ENCODE results near the gene FNDC10.

FNDC10 gene

GRCh38 chr1:1627261-1627828, 27.4 kb upstream of the FNDC10 start:
- Histone ChIP-seq H3F3A (ENCODE audit: insufficient read depth, low read length) (no peaks in the 10 kb centered on the region), H3K79me2 (ENCODE audit: insufficient read depth, low read length) (no peaks in the 10 kb centered on the region), H3K9ac (ENCODE audit: low read length) (no peak overlapping the region; the same call in 1 of the 2 replicates), H3K27me3 (ENCODE audit: insufficient read depth, low read length) (no peaks in the 10 kb centered on the region), H3K27ac (ENCODE audit: low read depth, low read length, poor library complexity, severe bottlenecking) (no peak overlapping the region), H3K4me3 (ENCODE audit: low read depth, low read length, poor library complexity, severe bottlenecking) (peak overlapping the region; percentile 64), H2AFZ (ENCODE audit: low read length) (no peak overlapping the region), H4K20me1 (ENCODE audit: insufficient read depth, low read length) (no peaks in the 10 kb centered on the region), H3K4me2 (ENCODE audit: low read length) (peak overlapping the region; percentile 83; the same call in 1 of the 2 replicates), H3K4me1 (ENCODE audit: insufficient read depth, low read length, severe bottlenecking) (peaks cover 29% of the 10 kb centered on the region), H3K36me3 (ENCODE audit: insufficient read depth, low read length) (no peaks in the 10 kb centered on the region), H3K9me3 (ENCODE audit: low read length) (no peaks in the 10 kb centered on the region), H3K9me2 (ENCODE audit: low read depth, low read length) (no peaks in the 10 kb centered on the region)
- TF ChIP-seq, protein P1, sequence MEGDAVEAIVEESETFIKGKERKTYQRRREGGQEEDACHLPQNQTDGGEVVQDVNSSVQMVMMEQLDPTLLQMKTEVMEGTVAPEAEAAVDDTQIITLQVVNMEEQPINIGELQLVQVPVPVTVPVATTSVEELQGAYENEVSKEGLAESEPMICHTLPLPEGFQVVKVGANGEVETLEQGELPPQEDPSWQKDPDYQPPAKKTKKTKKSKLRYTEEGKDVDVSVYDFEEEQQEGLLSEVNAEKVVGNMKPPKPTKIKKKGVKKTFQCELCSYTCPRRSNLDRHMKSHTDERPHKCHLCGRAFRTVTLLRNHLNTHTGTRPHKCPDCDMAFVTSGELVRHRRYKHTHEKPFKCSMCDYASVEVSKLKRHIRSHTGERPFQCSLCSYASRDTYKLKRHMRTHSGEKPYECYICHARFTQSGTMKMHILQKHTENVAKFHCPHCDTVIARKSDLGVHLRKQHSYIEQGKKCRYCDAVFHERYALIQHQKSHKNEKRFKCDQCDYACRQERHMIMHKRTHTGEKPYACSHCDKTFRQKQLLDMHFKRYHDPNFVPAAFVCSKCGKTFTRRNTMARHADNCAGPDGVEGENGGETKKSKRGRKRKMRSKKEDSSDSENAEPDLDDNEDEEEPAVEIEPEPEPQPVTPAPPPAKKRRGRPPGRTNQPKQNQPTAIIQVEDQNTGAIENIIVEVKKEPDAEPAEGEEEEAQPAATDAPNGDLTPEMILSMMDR (IDR thresholded peaks at IDR 0.05; ENCODE audit: low read length), result no peak

GRCh38 chr1:1626207-1627141, 26.5 kb upstream of the FNDC10 start:
- Histone ChIP-seq H3F3A (ENCODE audit: insufficient read depth, low read length) (no peaks in the 10 kb centered on the region), H4K20me1 (ENCODE audit: insufficient read depth, low read length) (no peaks in the 10 kb centered on the region), H3K9ac (ENCODE audit: low read length) (no peak overlapping the region), H3K9me2 (ENCODE audit: low read depth, low read length) (no peaks in the 10 kb centered on the region), H3K9me3 (ENCODE audit: low read length) (no peaks in the 10 kb centered on the region), H3K4me3 (ENCODE audit: low read depth, low read length, poor library complexity, severe bottlenecking) (no peak overlapping the region), H3K36me3 (ENCODE audit: insufficient read depth, low read length) (no peaks in the 10 kb centered on the region), H3K79me2 (ENCODE audit: insufficient read depth, low read length) (no peaks in the 10 kb centered on the region), H3K27me3 (ENCODE audit: insufficient read depth, low read length) (no peaks in the 10 kb centered on the region), H2AFZ (ENCODE audit: low read length) (no peak overlapping the region), H3K4me2 (ENCODE audit: low read length) (no peak overlapping the region), H3K4me1 (ENCODE audit: insufficient read depth, low read length, severe bottlenecking) (peaks cover 29% of the 10 kb centered on the region), H3K27ac (ENCODE audit: low read depth, low read length, poor library complexity, severe bottlenecking) (no peak overlapping the region)
- TF ChIP-seq, protein P1 (IDR thresholded peaks at IDR 0.05; ENCODE audit: low read length), result no peak
- TF ChIP-seq EZH2 (IDR thresholded peaks at IDR 0.05; ENCODE audit: borderline replicate concordance, low read length), result no peak

DNA sequence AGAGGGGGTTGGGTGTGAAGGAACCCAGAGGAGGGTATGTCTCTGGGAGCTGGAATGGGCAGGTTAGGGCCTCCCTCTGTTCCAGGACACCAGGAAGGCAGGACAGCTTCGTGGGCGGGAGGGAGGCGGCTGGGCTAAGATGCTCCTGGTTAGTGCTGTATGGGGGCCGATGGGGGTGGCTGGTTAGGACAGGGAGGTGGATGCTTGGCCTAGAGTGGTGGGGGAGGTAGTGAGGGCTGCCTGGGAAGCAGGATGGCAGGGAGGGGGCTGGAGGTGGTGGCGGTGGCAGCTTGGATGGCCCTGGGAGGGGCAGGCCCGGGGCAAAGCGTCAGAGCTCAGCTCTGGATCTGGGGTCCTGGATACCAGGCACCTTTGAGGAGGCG, 25.9 kb upstream of the FNDC10 start:
- H3K9me3 ChIP-seq (ENCODE audit: low read length), result no peaks in the 10 kb centered on the region
- H3F3A ChIP-seq (ENCODE audit: insufficient read depth, low read length), result no peaks in the 10 kb centered on the region
- H3K4me2 ChIP-seq (ENCODE audit: low read length), result no peak overlapping the region
- no peak overlapping the region for H3K9ac ChIP-seq (ENCODE audit: low read length)
- H3K27ac ChIP-seq (ENCODE audit: low read depth, low read length, poor library complexity, severe bottlenecking), result no peak overlapping the region
- no peak overlapping the region for H2AFZ ChIP-seq (ENCODE audit: low read length)
- peaks cover 28% of the 10 kb centered on the region for H3K4me1 ChIP-seq (ENCODE audit: insufficient read depth, low read length, severe bottlenecking)
- no peaks in the 10 kb centered on the region; the same call in 1 of the 2 replicates for H3K27me3 ChIP-seq (ENCODE audit: insufficient read depth, low read length)
- H3K4me3 ChIP-seq (ENCODE audit: low read depth, low read length, poor library complexity, severe bottlenecking), result no peak overlapping the region
- H3K79me2 ChIP-seq (ENCODE audit: insufficient read depth, low read length), result no peaks in the 10 kb centered on the region
- no peaks in the 10 kb centered on the region for H3K36me3 ChIP-seq (ENCODE audit: insufficient read depth, low read length)
- no peaks in the 10 kb centered on the region for H4K20me1 ChIP-seq (ENCODE audit: insufficient read depth, low read length)
- no peak for TF ChIP-seq EZH2 (IDR thresholded peaks at IDR 0.05; ENCODE audit: borderline replicate concordance, low read length)
- TF ChIP-seq, protein P1 (IDR thresholded peaks at IDR 0.05; ENCODE audit: low read length), result no peak
- no peaks in the 10 kb centered on the region for H3K9me2 ChIP-seq (ENCODE audit: low read depth, low read length)

Data from OCI-LY1 (cell line).